Astrocyte (in vitro differentiated cells and primary cell): ENCODE results near the gene ZNF410. TPM values are rescaled to one million over a fixed set of nuclear protein-coding genes. Genes with fewer than 3 reads are reported as not detected.

Experiments
- DNase-seq: peaks from one replicate; pipeline ENCODE4 v3.0.0-alpha.2; 2010; ENCODE audit warnings: low read depth
- FAIRE-seq: peaks from 2 replicates; lab custom pipeline; 2011; peaks lifted over from hg19 to GRCh38; lab: Jason Lieb, UNC
- H2AFZ ChIP-seq: 2 replicates; pipeline ENCODE4 v1.6.0; 2012; ENCODE audit warnings: low read depth, low read length, inconsistent platforms
- H3K27ac ChIP-seq: 2 replicates; pipeline ENCODE4 v1.5.1; 2011; ENCODE audit warnings: low read depth, low read length, inconsistent platforms
- H3K27me3 ChIP-seq: 2 replicates; pipeline ENCODE4 v1.6.0; 2011; ENCODE audit warnings: low read length, inconsistent platforms; ENCODE audit not compliant: insufficient read depth
- H3K36me3 ChIP-seq: 2 replicates; pipeline ENCODE4 v1.5.1; 2011; ENCODE audit warnings: low read length, inconsistent platforms; ENCODE audit not compliant: insufficient read depth
- H3K4me1 ChIP-seq: 2 replicates; pipeline ENCODE4 v1.5.1; 2011; ENCODE audit warnings: low read length, inconsistent platforms; ENCODE audit not compliant: insufficient read depth
- H3K4me2 ChIP-seq: 2 replicates; pipeline ENCODE4 v1.6.0; 2012; ENCODE audit warnings: low read length, inconsistent platforms
- H3K4me3 ChIP-seq: 2 replicates; pipeline ENCODE4 v1.5.1; 2011; ENCODE audit warnings: low read depth, mild to moderate bottlenecking, low read length, inconsistent platforms; ENCODE audit not compliant: insufficient read depth
- H3K79me2 ChIP-seq: 2 replicates; pipeline ENCODE4 v1.6.0; 2012; ENCODE audit warnings: mild to moderate bottlenecking, low read length, inconsistent platforms; ENCODE audit not compliant: insufficient read depth
- H3K9ac ChIP-seq: 2 replicates; pipeline ENCODE4 v1.6.0; 2012; ENCODE audit warnings: mild to moderate bottlenecking, low read length, inconsistent platforms
- H3K9me3 ChIP-seq: 2 replicates; pipeline ENCODE4 v1.5.1; 2012; ENCODE audit warnings: low read depth, mild to moderate bottlenecking, low read length, inconsistent platforms; ENCODE audit not compliant: insufficient read depth
- H4K20me1 ChIP-seq: 2 replicates; pipeline ENCODE4 v1.6.0; 2012; ENCODE audit warnings: low read length, inconsistent platforms; ENCODE audit not compliant: insufficient read depth
- H3K27ac Mint-ChIP-seq: one replicate; pipeline ENCODE4 v1.8.0; 2021; ENCODE audit warnings: mild to moderate bottlenecking, mixed read lengths; ENCODE audit not compliant: unreplicated experiment
- H3K27me3 Mint-ChIP-seq: one replicate; pipeline ENCODE4 v1.8.0; 2021; ENCODE audit warnings: low read depth, mixed read lengths; ENCODE audit not compliant: unreplicated experiment
- H3K36me3 Mint-ChIP-seq: one replicate; pipeline ENCODE4 v1.8.0; 2021; ENCODE audit warnings: low read depth, mixed read lengths; ENCODE audit not compliant: unreplicated experiment
- H3K4me1 Mint-ChIP-seq: one replicate; pipeline ENCODE4 v1.8.0; 2021; ENCODE audit warnings: low read depth, mixed read lengths; ENCODE audit not compliant: unreplicated experiment
- H3K4me3 Mint-ChIP-seq: one replicate; pipeline ENCODE4 v1.8.0; 2021; ENCODE audit warnings: mild to moderate bottlenecking, moderate library complexity, mixed read lengths; ENCODE audit not compliant: unreplicated experiment
- H3K9me3 Mint-ChIP-seq: one replicate; pipeline ENCODE4 v1.8.0; 2021; ENCODE audit warnings: mild to moderate bottlenecking, mixed read lengths; ENCODE audit not compliant: unreplicated experiment
- CTCF ChIP-seq: IDR thresholded peaks from 2 replicates; pipeline ENCODE4 v1.5.1; 2011; ENCODE audit warnings: low read depth, mild to moderate bottlenecking, inconsistent platforms, low read length, moderate library complexity; ENCODE audit not compliant: insufficient read depth
- EZH2 ChIP-seq: IDR thresholded peaks from 2 replicates; pipeline ENCODE4 v1.6.1; 2012; ENCODE audit warnings: mild to moderate bottlenecking, low read length, inconsistent platforms; ENCODE audit not compliant: insufficient read depth
- total RNA-seq: library from RNA; stranded (reverse); gene quantifications from 2 replicates; pipeline ENCODE4 v1.2.1, GENCODE V29; 2021

The ZNF410 gene
- total RNA-seq, 1 donor from 2014 or later = 42.9 TPM

DNA sequence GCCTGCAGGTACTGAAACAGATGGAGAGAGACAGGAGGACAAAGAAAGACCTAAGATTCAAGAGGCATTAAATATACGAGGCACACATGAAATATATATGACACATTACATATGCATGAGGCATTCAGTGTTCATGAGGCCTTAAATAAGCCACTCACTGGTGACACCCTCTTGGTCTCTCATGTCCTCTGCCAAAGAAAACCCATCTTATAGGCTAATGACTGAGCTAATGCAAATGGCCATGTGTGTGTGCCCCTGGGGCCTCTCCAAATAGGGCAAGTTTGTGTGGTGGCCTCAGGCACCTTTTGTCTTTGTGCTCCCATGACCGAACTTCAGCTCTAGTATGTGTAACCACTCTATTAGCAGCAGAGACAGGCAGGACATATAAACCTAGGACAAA lies 82.2 kb downstream of the ZNF410 start:
- Histone ChIP-seq H3K27me3 (no peaks in the 10 kb centered on the region), H3K4me3 (no peak overlapping the region)
- FAIRE-seq = no peak

GRCh38 chr14:73973497-73973896 lies 86.8 kb downstream of the ZNF410 start:
- no peak overlapping the region for H3K27ac Mint-ChIP-seq
- no peak overlapping the region for H3K9ac ChIP-seq

More for the DNA sequence above, 82.2 kb downstream of the ZNF410 start:
- Histone ChIP-seq H3K27ac (no peak overlapping the region), H3K4me2 (no peak overlapping the region), H4K20me1 (no peaks in the 10 kb centered on the region), H3K36me3 (peaks cover 9% of the 10 kb centered on the region), H2AFZ (no peak overlapping the region), H3K79me2 (no peaks in the 10 kb centered on the region), H3K9ac (no peak overlapping the region), H3K9me3 (no peaks in the 10 kb centered on the region), H3K4me1 (no peaks in the 10 kb centered on the region)
- H3K9me3 Mint-ChIP-seq = no peaks in the 10 kb centered on the region
- no peak overlapping the region for H3K4me3 Mint-ChIP-seq
- peaks cover 9% of the 10 kb centered on the region for H3K36me3 Mint-ChIP-seq
- H3K27ac Mint-ChIP-seq = no peak overlapping the region
- TF ChIP-seq CTCF = no peak
- TF ChIP-seq EZH2 = no peak
- H3K4me1 Mint-ChIP-seq = no peaks in the 10 kb centered on the region
- H3K27me3 Mint-ChIP-seq = no peaks in the 10 kb centered on the region
- DNase-seq = no peak

More at GRCh38 chr14:73973497-73973896, 86.8 kb downstream of the ZNF410 start:
- Histone ChIP-seq H3K79me2 (no peaks in the 10 kb centered on the region), H3K27me3 (no peaks in the 10 kb centered on the region), H3K9me3 (no peaks in the 10 kb centered on the region), H4K20me1 (no peaks in the 10 kb centered on the region), H2AFZ (no peak overlapping the region), H3K36me3 (peaks cover 3% of the 10 kb centered on the region), H3K4me2 (no peak overlapping the region), H3K4me1 (peaks cover 3% of the 10 kb centered on the region), H3K4me3 (no peak overlapping the region), H3K27ac (no peak overlapping the region)
- Mint-ChIP-seq H3K36me3 (peaks cover 8% of the 10 kb centered on the region), H3K4me3 (no peak overlapping the region), H3K27me3 (no peaks in the 10 kb centered on the region), H3K4me1 (no peaks in the 10 kb centered on the region), H3K9me3 (no peaks in the 10 kb centered on the region)
- TF ChIP-seq EZH2 (no peak), CTCF (no peak)
- DNase-seq = no peak
- no peak for FAIRE-seq
